Left ventricle myocardium superior (tissue), 1 donor: ENCODE data around the gene LIMS3. TPM values are rescaled to one million over a fixed set of nuclear protein-coding genes. Genes with fewer than 3 reads are reported as not detected.
"Not testable (repeated sequence)": the region's sequence is repeated elsewhere in the genome, so short reads cannot be mapped to it uniquely, and the experiment has no call there.

Experiments used
- ATAC-seq: fragments of 200-7000 bp; cut with Tn5 transposase; one replicate; pipeline ENCODE4 v1.9.1; 2020; ENCODE audit warnings: mild to moderate bottlenecking, moderate library complexity
- DNase-seq: peaks from one replicate; pipeline ENCODE4 v3.0.0-alpha.2; 2020
- intact Hi-C: fragments of 100-400 bp; cut with micrococcal nuclease; formaldehyde crosslinking; loops from one replicate; pipeline ENCODE4 v1.11.0; 2022
- long read RNA-seq: library from polyadenylated mRNA; unstranded; transcript quantifications from one replicate; pipeline ENCODE4 v2.0.0, GENCODE V29; 2021
- total RNA-seq: library from RNA; stranded (reverse); fragmentation: NEBNext Ultra II Directional; extraction: Animal tissue kit (Norgen Biotek cat#: 25700); gene quantifications from one replicate; pipeline ENCODE4 v1.2.1, GENCODE V29; 2021
- donor health status: DM: no; HTN: yes; CAD: no; lungs with severe emphysema.

The LIMS3 gene, protein sequence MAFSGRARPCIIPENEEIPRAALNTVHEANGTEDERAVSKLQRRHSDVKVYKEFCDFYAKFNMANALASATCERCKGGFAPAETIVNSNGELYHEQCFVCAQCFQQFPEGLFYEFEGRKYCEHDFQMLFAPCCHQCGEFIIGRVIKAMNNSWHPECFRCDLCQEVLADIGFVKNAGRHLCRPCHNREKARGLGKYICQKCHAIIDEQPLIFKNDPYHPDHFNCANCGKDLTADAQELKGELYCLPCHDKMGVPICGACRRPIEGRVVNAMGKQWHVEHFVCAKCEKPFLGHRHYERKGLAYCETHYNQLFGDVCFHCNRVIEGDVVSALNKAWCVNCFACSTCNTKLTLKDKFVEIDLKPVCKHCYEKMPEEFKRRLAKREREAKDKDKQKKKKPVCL
- total RNA-seq: 2.6 TPM
- long read RNA-seq: 0 reads

DNA sequence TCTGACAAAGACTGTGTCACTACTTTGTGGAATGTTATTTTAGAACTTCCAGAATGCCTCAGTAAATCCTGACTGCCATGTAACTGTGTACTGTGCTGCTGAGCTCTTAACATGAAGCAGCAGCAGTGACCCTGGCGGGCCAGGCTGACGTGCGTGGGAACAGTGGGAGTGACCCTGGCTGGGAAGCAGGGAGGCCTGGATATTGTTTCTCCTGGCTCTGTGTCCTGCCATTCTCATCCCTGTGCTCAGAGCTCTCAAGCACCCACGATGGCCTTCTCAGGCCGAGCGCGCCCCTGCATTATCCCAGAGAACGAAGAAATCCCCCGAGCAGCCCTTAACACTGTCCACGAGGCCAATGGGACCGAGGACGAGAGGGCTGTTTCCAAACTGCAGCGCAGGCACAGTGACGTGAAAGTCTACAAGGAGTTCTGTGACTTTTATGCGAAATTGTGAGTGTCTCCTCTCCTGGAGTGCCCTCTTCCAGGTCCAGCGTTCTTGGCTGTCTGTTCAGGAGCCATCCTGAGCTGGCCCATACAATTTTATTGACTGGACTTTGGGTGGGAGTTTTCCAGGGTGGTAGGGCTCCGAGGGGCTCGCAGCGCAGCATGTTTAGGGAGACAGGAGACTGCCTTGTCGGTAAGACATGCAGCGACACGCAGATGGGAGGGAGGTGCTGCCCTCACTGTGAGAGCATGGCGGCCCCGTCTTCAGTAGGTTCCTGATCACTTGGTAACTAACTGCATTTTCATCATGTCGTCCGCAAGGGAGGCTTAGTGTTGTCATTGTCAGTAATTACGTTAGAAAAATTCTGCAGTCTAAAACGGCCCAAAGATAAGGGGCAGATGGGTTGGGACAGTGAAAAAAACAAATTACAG lies at the start of gene LIMS3:
Gene LIMS3, plus strand, starts transcription at position 227 of the 875 bp plus-strand sequence. Its CDS starts 41 bp downstream, at position 268.
- DNase-seq, intact Hi-C loops: not testable (repeated sequence)
- peak; percentile 97 for ATAC-seq

GRCh38 chr2:109871129-109871751 lies 27.2 kb upstream of the LIMS3 start:
- peak; percentile 58 for ATAC-seq
- DNase-seq, intact Hi-C loops: not testable (repeated sequence)

DNA sequence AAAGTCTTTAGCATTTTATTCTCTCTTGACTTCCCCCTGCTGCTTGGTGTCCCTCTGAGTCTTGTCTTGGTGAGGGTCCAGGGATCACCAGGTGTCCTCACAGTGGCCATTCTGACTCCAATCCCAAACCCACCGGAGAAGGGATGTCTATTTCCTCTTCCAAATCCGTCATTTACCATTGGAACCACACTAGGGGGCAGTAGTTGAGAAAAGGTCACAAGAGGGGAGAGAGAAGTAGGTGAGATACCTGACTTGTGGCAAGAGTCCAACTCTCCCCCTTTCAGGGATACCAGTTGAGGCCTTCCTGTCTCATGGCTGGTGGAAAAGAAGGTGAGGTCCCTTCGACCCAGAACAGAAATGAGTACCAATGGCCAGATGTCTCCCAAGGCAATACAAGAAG lies 21.9 kb upstream of the LIMS3 start:
- ATAC-seq, intact Hi-C loops, DNase-seq: not testable (repeated sequence)

DNA sequence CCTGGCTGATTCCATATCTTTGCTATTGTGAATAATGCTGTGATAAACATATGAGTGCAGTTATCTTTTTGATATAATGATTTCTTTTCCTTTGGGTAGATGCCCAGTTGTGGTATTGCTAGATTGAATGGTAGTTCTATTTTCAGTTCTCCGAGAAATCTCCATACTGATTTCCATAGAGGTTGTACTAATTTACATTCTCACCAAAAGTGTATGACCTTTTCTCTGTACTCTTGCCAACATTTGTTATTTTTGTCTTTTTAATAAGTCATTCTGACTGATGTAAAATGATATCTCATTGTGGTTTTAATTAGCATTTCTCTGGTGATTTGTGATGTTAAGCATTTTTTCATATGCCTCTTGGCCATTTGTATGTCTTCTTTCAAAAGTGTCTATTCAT lies 16.4 kb upstream of the LIMS3 start:
- intact Hi-C loops, DNase-seq, ATAC-seq: not testable (repeated sequence)

DNA sequence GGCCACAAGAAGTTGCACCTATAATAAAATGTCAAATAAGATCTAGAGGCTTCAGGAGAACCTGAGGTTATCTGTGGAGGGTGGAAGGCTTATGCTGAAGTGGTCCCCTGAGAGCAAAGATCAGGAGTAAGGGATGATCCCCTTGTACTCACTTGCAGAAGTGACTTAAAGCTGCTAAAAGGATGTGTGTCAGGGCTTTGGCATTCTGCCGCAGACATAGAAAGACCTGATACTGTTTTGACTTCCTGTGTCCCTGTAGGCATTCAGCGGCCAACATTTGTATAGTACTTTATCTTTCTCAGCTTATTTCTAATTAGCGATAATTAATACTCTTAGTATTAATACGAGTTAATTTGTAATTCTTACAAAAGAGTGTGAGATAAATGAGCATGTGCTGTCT lies 10.1 kb upstream of the LIMS3 start:
- intact Hi-C loops, DNase-seq, ATAC-seq: not testable (repeated sequence)

DNA sequence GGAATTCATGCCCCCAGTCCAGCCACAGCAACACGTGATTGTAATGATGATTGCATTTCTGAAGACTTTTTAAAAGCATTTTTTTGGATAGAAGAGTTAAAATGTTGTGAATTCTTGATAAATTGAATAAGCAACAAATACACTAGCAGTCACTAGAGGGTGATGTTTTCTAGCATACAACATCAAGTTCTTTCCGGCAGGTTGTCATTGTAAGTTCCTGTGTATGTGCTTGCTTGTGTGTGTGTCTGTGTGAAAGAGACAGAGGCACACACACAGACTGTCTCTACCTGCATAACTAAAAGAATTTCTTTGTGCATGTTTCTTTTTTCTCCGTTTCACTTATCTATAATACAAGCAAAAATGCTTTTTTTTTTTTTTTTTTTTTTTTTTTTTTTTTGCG lies 8.6 kb upstream of the LIMS3 start:
- DNase-seq, intact Hi-C loops: not testable (repeated sequence)
- ATAC-seq: peak; percentile 43

DNA sequence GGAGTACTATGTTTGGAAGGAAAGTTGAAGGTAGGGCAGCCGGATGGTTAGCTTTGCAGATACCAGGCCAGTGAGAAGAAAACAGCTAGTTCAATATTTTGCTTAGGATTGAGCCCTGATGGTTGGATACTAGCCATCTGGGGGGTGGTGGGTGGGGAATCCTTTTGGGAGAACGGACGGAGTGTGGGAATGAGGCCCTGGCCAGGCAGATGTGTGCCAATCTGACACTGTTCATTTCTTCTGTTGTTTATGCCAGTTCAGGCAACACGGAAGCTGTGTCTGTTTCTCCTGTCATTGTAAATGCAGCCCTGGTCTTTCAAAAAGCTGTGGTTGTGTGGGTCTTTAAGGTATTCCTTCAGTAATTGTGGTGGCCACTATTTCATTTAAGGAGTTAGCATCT lies 7.5 kb upstream of the LIMS3 start:
- DNase-seq, intact Hi-C loops, ATAC-seq: not testable (repeated sequence)

DNA sequence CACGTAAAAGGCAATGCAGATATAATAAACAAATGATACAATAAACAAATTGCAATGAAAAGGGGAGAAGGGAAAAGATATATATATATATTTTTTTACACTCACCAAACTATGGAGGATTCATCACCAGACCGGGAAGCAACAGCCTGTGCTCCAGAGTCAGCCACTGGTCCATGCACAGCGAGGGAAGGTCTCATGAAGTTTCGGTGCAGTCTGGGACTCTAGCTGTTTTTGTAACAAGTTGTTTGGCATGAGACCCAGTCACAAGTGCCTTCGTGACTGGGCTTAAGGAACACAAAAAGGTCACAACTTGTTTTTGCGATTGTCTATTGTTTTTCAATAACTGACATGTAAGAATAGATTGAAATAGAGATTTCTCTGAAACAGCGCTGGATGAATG lies 4.8 kb upstream of the LIMS3 start:
- DNase-seq, ATAC-seq, intact Hi-C loops: not testable (repeated sequence)

- DNase-seq, intact Hi-C loops, ATAC-seq: not testable (repeated sequence)
Measured at GRCh38 chr2:109894141-109894540, 4.3 kb upstream of the LIMS3 start.

- ATAC-seq, DNase-seq, intact Hi-C loops: not testable (repeated sequence)
Measured at GRCh38 chr2:109895090-109895869, 3.2 kb upstream of the LIMS3 start.

GRCh38 chr2:109896212-109896611 lies 2.3 kb upstream of the LIMS3 start:
- DNase-seq, intact Hi-C loops, ATAC-seq: not testable (repeated sequence)

- DNase-seq, intact Hi-C loops: not testable (repeated sequence)
- peak; percentile 2 for ATAC-seq
Measured at GRCh38 chr2:109897769-109898461, 573 bp upstream of the LIMS3 start.

DNA sequence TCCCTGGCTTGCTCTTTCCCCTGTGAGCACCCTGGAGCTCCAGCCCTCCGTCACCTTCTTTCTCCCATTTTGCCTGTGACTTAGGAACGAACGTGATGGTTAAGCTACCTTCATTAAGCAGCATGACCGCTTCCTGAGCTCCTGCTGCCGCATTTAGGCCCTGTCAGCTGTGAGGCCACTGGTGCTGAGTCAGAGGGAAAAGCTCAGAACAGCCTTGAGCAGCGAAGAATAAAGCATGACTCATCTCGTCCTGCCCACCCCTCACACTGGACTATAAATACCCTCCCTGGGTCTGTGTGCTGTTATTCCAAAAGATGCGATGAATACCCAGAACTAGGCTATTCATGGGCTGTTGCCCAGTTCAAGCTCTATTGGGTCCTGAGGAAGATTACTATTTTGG lies 7.3 kb downstream of the LIMS3 start:
- ATAC-seq: peak; percentile 68
- intact Hi-C loops: not testable (repeated sequence)

GRCh38 chr2:109908626-109909025 lies 10.1 kb downstream of the LIMS3 start:
- intact Hi-C loops, ATAC-seq, DNase-seq: not testable (repeated sequence)

More for the DNA sequence above, 7.3 kb downstream of the LIMS3 start:
- not testable (repeated sequence) for DNase-seq

GRCh38 chr2:109910789-109911188 lies 12.3 kb downstream of the LIMS3 start:
- intact Hi-C loops, DNase-seq: not testable (repeated sequence)
- ATAC-seq: peak; percentile 91

DNA sequence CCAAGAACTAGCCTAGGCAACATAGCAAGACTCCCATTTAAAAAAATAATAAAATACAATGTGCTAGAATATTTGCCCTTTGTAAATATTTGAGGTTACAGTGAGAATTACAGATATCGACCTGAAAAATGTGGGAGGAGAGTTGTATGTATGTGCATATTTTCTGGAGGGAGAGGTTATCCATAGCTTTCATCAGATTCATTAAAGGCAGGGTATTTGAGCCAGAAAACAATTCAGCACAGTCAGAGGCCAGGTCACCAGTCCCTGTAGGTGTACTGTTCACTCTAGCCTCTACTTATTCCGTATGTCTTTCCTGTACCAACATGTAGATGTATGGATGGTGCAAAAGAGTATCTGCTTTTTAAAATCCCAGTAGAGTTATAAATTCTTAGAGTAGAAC lies 15.4 kb downstream of the LIMS3 start:
- intact Hi-C loops, DNase-seq, ATAC-seq: not testable (repeated sequence)

DNA sequence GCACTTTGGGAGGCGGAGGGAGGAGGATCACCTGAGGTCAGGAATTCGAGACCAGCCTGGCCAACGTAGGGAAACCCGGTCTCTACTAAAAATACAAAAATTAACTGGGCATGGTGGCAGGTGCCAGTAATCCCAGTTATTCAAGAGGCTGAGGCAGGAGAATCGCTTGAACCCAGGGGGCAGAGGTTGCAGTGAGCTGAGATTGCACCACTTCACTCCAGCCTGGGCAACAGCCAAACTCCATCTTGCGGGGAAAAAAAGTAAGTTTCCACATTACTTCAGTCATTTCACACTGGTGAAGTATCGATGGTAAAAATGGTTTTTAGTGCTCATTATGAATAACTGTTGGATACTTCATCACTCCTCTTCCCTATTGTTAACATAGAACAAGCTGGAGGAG lies 16.1 kb downstream of the LIMS3 start:
- intact Hi-C loops, DNase-seq, ATAC-seq: not testable (repeated sequence)

- DNase-seq, intact Hi-C loops, ATAC-seq: not testable (repeated sequence)
Measured at GRCh38 chr2:109915830-109916229, 17.3 kb downstream of the LIMS3 start.
